HepG2 (cell line): ENCODE data around the gene TPD52L2. TPM values are rescaled to one million over a fixed set of nuclear protein-coding genes. Genes with fewer than 3 reads are reported as not detected.

Source experiments
- FOXJ3 ChIP-seq: sonication (generic); formaldehyde crosslinking; IDR thresholded peaks from 2 replicates; pipeline ENCODE4 v1.4.0; 2020; ENCODE audit warnings: missing genetic modification reagents, mild to moderate bottlenecking, borderline replicate concordance
- GATAD1 ChIP-seq: IDR thresholded peaks from 2 replicates; pipeline ENCODE4 v1.6.1; 2016; ENCODE audit warnings: missing genetic modification reagents, missing compliant biosample characterization
- GTF3A ChIP-seq: sonication (generic); formaldehyde crosslinking; conservative IDR thresholded peaks from 2 replicates; pipeline ENCODE4 v1.4.0; 2020; ENCODE audit warnings: mild to moderate bottlenecking, missing genetic modification reagents
- HCFC1 ChIP-seq: fragments of 150-350 bp; IDR thresholded peaks from 2 replicates; pipeline ENCODE4 v1.6.1; 2014; ENCODE audit warnings: low read depth, low read length
- HDAC2 ChIP-seq: sonication (generic); formaldehyde crosslinking; IDR thresholded peaks from 2 replicates; pipeline ENCODE4 v1.4.0; 2020; ENCODE audit warnings: missing genetic modification reagents
- IRF2 ChIP-seq: IDR thresholded peaks from 2 replicates; pipeline ENCODE4 v1.6.1; 2018; ENCODE audit warnings: missing genetic modification reagents, missing compliant biosample characterization
- KLF11 ChIP-seq: IDR thresholded peaks from 2 replicates; pipeline ENCODE4 v1.6.1; 2016; ENCODE audit warnings: missing compliant biosample characterization
- MAF1 ChIP-seq: sonication (generic); formaldehyde crosslinking; IDR thresholded peaks from 2 replicates; pipeline ENCODE4 v1.5.0; 2020; ENCODE audit warnings: missing genetic modification reagents, borderline replicate concordance
- SAFB2 ChIP-seq: sonication (generic); formaldehyde crosslinking; IDR thresholded peaks from 2 replicates; pipeline ENCODE4 v1.5.1; 2020; ENCODE audit warnings: missing genetic modification reagents, low read depth, mild to moderate bottlenecking, borderline replicate concordance
- ZNF724P ChIP-seq: sonication (generic); formaldehyde crosslinking; IDR thresholded peaks from 2 replicates; pipeline ENCODE4 v1.8.0; 2022; ENCODE audit warnings: missing genetic modification reagents, borderline replicate concordance
- polyA plus RNA-seq, 8 experiments: library from polyadenylated mRNA; depleted of rRNA in 3 of 8; stranded (reverse) in 7 of 8; unstranded in 1 of 8; fragments of >200 nt; fragmentation: Illumina TruSeq in 4 of 8; extraction: Trizol in 4 of 8; gene quantifications; 2 replicates each; pipeline versions ENCODE4 v1.2.1 to v1.2.3, GENCODE V29; 2011 to 2016; ENCODE audit warnings: low read depth in 4 of 8, missing spikeins in 1 of 8, mixed read lengths in 1 of 8; ENCODE audit not compliant: insufficient read depth in 1 of 8
- total RNA-seq, 5 experiments: library from RNA; depleted of rRNA; stranded (reverse); fragments of >200 nt; fragmentation: Illumina TruSeq; extraction: Trizol; gene quantifications; 2 replicates each; pipeline ENCODE4 v1.2.3, GENCODE V29; 2016; ENCODE audit warnings: low read depth in 1 of 5
- TF ChIP-seq, protein P1 (sequence below): sonication (generic); formaldehyde crosslinking; IDR thresholded peaks from 2 replicates; pipeline ENCODE4 v1.4.0; 2020; ENCODE audit warnings: missing genetic modification reagents
- TF ChIP-seq, protein P2 (sequence below): sonication (generic); formaldehyde crosslinking; IDR thresholded peaks from 2 replicates; pipeline ENCODE4 v1.5.0; 2020; ENCODE audit warnings: missing genetic modification reagents, mild to moderate bottlenecking, borderline replicate concordance
- TF ChIP-seq, protein P3 (sequence below): sonication (generic); formaldehyde crosslinking; IDR thresholded peaks from 2 replicates; pipeline ENCODE4 v1.8.0; 2022; ENCODE audit warnings: missing genetic modification reagents, mild to moderate bottlenecking, borderline replicate concordance
- TF ChIP-seq, protein P4 (sequence below): sonication (generic); formaldehyde crosslinking; IDR thresholded peaks from 2 replicates; pipeline ENCODE4 v1.4.0; 2020; ENCODE audit warnings: missing genetic modification reagents
- TF ChIP-seq, protein P5 (sequence below): sonication (generic); formaldehyde crosslinking; IDR thresholded peaks from 2 replicates; pipeline ENCODE4 v1.8.1; 2023; ENCODE audit warnings: mild to moderate bottlenecking, missing genetic modification reagents
- TF ChIP-seq, protein P6 (sequence below): sonication (generic); formaldehyde crosslinking; IDR thresholded peaks from 2 replicates; pipeline ENCODE4 v1.8.0; 2022; ENCODE audit warnings: mild to moderate bottlenecking, missing genetic modification reagents, moderate library complexity

Gene TPD52L2
- total and polyA plus RNA-seq, 2 of the 13 experiments (the other 11 are each of a cell fraction or from before 2014, with no cell fraction given) = 156 to 184 TPM

DNA sequence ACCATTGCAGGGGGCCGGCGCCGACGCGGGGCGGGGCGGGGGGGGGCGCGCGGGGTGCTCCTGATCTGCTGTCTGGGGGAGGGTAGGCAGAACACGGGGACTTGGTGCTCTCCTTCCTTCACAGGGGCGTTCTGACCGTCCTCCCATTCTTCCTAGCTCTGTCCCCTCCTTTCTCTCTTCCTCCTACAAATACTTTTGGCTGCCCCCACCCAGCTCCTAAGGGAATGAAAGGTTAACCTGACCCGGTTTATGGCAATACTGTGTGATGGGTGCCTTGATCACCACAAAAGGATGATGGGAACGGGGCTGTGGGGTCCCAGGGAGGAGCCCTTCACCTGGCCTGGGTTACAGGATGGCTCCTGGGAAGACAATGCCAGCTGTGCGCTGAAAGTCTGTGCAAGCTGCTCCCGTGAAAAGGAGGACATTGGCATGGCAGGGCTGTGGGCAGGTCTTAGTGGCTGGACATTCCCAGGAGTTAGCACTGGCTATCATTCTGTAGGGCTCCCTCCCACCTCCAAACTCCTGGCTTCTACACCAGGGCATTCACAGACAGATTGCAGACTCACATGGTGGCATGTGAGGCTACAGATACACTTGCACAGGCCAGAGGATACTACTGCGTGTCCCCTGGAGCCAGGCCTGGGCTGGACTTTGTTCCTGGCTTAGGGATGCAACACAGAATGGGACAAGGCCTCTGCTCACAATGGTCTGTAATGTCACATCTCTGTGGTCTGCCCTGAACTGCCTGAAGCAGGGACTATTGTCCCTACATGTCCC lies 1.9 kb upstream of the TPD52L2 start (continued):
- TF ChIP-seq, protein P1, sequence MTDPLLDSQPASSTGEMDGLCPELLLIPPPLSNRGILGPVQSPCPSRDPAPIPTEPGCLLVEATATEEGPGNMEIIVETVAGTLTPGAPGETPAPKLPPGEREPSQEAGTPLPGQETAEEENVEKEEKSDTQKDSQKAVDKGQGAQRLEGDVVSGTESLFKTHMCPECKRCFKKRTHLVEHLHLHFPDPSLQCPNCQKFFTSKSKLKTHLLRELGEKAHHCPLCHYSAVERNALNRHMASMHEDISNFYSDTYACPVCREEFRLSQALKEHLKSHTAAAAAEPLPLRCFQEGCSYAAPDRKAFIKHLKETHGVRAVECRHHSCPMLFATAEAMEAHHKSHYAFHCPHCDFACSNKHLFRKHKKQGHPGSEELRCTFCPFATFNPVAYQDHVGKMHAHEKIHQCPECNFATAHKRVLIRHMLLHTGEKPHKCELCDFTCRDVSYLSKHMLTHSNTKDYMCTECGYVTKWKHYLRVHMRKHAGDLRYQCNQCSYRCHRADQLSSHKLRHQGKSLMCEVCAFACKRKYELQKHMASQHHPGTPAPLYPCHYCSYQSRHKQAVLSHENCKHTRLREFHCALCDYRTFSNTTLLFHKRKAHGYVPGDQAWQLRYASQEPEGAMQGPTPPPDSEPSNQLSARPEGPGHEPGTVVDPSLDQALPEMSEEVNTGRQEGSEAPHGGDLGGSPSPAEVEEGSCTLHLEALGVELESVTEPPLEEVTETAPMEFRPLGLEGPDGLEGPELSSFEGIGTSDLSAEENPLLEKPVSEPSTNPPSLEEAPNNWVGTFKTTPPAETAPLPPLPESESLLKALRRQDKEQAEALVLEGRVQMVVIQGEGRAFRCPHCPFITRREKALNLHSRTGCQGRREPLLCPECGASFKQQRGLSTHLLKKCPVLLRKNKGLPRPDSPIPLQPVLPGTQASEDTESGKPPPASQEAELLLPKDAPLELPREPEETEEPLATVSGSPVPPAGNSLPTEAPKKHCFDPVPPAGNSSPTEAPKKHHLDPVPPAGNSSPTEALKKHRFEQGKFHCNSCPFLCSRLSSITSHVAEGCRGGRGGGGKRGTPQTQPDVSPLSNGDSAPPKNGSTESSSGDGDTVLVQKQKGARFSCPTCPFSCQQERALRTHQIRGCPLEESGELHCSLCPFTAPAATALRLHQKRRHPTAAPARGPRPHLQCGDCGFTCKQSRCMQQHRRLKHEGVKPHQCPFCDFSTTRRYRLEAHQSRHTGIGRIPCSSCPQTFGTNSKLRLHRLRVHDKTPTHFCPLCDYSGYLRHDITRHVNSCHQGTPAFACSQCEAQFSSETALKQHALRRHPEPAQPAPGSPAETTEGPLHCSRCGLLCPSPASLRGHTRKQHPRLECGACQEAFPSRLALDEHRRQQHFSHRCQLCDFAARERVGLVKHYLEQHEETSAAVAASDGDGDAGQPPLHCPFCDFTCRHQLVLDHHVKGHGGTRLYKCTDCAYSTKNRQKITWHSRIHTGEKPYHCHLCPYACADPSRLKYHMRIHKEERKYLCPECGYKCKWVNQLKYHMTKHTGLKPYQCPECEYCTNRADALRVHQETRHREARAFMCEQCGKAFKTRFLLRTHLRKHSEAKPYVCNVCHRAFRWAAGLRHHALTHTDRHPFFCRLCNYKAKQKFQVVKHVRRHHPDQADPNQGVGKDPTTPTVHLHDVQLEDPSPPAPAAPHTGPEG = no peak
- no peak for TF ChIP-seq IRF2 (CRISPR knock-in tag)
- no peak; the same call in 1 of the 2 replicates for TF ChIP-seq HCFC1
- TF ChIP-seq, protein P2, sequence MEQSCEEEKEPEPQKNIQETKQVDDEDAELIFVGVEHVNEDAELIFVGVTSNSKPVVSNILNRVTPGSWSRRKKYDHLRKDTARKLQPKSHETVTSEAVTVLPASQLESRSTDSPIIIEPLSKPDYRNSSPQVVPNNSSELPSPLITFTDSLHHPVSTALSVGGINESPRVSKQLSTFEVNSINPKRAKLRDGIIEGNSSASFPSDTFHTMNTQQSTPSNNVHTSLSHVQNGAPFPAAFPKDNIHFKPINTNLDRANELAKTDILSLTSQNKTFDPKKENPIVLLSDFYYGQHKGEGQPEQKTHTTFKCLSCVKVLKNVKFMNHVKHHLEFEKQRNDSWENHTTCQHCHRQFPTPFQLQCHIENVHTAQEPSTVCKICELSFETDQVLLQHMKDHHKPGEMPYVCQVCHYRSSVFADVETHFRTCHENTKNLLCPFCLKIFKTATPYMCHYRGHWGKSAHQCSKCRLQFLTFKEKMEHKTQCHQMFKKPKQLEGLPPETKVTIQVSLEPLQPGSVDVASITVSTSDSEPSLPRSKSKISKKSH = 0 out of 2 replicates have a peak, but pooled peaks have one; percentile 13
- no peak for TF ChIP-seq SAFB2 (CRISPR knock-in tag)
- TF ChIP-seq, protein P3, sequence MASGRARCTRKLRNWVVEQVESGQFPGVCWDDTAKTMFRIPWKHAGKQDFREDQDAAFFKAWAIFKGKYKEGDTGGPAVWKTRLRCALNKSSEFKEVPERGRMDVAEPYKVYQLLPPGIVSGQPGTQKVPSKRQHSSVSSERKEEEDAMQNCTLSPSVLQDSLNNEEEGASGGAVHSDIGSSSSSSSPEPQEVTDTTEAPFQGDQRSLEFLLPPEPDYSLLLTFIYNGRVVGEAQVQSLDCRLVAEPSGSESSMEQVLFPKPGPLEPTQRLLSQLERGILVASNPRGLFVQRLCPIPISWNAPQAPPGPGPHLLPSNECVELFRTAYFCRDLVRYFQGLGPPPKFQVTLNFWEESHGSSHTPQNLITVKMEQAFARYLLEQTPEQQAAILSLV (CRISPR knock-in tag) = no peak
- TF ChIP-seq, protein P4, sequence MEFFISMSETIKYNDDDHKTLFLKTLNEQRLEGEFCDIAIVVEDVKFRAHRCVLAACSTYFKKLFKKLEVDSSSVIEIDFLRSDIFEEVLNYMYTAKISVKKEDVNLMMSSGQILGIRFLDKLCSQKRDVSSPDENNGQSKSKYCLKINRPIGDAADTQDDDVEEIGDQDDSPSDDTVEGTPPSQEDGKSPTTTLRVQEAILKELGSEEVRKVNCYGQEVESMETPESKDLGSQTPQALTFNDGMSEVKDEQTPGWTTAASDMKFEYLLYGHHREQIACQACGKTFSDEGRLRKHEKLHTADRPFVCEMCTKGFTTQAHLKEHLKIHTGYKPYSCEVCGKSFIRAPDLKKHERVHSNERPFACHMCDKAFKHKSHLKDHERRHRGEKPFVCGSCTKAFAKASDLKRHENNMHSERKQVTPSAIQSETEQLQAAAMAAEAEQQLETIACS (CRISPR knock-in tag) = no peak
- no peak for TF ChIP-seq GATAD1 (CRISPR knock-in tag)
- TF ChIP-seq KLF11 (CRISPR knock-in tag) = 0 out of 2 replicates have a peak, but pooled peaks have one; percentile 14
- no peak; the same call in 1 of the 2 replicates for TF ChIP-seq ZNF724P (CRISPR knock-in tag)
- no peak; the same call in 1 of the 2 replicates for TF ChIP-seq FOXJ3 (CRISPR knock-in tag)
- TF ChIP-seq, protein P5, sequence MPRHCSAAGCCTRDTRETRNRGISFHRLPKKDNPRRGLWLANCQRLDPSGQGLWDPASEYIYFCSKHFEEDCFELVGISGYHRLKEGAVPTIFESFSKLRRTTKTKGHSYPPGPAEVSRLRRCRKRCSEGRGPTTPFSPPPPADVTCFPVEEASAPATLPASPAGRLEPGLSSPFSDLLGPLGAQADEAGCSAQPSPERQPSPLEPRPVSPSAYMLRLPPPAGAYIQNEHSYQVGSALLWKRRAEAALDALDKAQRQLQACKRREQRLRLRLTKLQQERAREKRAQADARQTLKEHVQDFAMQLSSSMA (CRISPR knock-in tag) = peak; percentile 86; the same call in 1 of the 2 replicates
- no peak for TF ChIP-seq MAF1 (CRISPR knock-in tag)
- no peak for TF ChIP-seq HDAC2 (CRISPR knock-in tag)
- TF ChIP-seq, protein P6, sequence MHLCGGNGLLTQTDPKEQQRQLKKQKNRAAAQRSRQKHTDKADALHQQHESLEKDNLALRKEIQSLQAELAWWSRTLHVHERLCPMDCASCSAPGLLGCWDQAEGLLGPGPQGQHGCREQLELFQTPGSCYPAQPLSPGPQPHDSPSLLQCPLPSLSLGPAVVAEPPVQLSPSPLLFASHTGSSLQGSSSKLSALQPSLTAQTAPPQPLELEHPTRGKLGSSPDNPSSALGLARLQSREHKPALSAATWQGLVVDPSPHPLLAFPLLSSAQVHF (CRISPR knock-in tag) = no peak
- no peak for TF ChIP-seq GTF3A
